Measurements from ENCODE around the gene PCBP2. TPM values are rescaled to one million over a fixed set of nuclear protein-coding genes. Genes with fewer than 3 reads are reported as not detected.

PCBP2 gene
- total RNA-seq, 2 donors from 2014 or later = 1,155 to 1,265 TPM

DNA sequence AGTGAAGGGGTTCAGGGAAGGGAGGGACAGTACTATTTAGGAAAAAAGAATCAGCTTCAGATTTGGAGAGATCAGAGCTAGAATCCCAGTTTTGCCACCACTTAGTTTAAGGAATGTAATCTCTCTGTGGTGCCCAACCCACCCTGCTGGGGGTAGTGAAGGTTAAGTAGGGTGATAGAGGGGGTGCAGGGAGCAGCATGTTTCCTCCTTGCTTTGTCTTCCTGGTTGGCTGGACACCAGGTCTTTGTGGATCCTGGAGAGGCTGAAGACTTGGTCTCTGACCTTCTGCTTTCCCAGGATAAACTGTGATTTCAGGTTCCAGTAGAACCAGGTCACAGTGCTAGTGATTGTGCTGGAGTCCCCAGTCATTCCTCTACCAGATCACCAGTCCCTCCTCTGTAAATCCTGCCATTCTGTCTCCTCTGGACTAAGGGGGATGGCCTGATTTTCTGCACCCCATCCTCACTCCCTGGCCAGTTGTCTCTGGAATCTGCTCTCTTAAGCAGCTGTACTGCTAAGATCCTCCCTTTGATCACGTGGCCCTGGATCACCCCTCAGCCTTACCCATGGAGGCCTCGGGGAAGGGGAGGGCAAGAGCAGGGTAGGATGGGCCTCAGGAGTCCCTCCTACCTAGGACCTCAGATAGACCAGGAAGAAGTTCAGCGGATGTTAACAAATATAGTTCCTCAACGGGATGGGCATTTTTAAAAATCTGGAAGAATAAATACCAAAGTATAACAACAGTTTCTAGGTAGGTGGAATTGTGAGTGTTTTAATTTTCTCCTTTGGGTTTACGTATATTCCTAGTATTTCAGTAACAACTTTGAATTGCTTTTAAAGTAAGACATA, 44.2 kb downstream of the PCBP2 start:
- no peak overlapping the region for H3K27ac Mint-ChIP-seq
- peaks cover 0 to 4% of the 10 kb centered on the region in 2 donors for H3K36me3 Mint-ChIP-seq (ENCODE audit: insufficient read depth in 2 of 2)
- no peaks in the 10 kb centered on the region for H3K27me3 Mint-ChIP-seq (ENCODE audit: low read depth)
- no peak overlapping the region for H3K4me3 Mint-ChIP-seq
- H3K9me3 Mint-ChIP-seq = no peaks in the 10 kb centered on the region
- no peak for ATAC-seq (replicated peaks in 1 of 2)
- DNase-seq = no peak
- peaks cover 51% of the 10 kb centered on the region for H3K4me1 Mint-ChIP-seq (ENCODE audit: low read depth)

GRCh38 chr12:53496752-53497032, 44.8 kb downstream of the PCBP2 start:
- H3K4me1 Mint-ChIP-seq (ENCODE audit: low read depth) = peaks cover 53% of the 10 kb centered on the region

GRCh38 chr12:53497461-53497860, 45.6 kb downstream of the PCBP2 start:
- Mint-ChIP-seq H3K27me3 (ENCODE audit: low read depth) (no peaks in the 10 kb centered on the region), H3K36me3 (ENCODE audit: insufficient read depth in 2 of 2) (peaks cover 0 to 4% of the 10 kb centered on the region in 2 donors), H3K4me3 (no peak overlapping the region), H3K27ac (no peak overlapping the region), H3K4me1 (ENCODE audit: low read depth) (peaks cover 54% of the 10 kb centered on the region), H3K9me3 (no peaks in the 10 kb centered on the region)
- ATAC-seq (replicated peaks in 1 of 2) = no peak
- no peak for DNase-seq

More at GRCh38 chr12:53496752-53497032, 44.8 kb downstream of the PCBP2 start:
- ATAC-seq (replicated peaks in 1 of 2) = no peak
- no peak for DNase-seq
- H3K9me3 Mint-ChIP-seq = no peaks in the 10 kb centered on the region
- peaks cover 0 to 4% of the 10 kb centered on the region in 2 donors for H3K36me3 Mint-ChIP-seq (ENCODE audit: insufficient read depth in 2 of 2)
- H3K27me3 Mint-ChIP-seq (ENCODE audit: low read depth) = no peaks in the 10 kb centered on the region
- no peak overlapping the region for H3K27ac Mint-ChIP-seq
- no peak overlapping the region for H3K4me3 Mint-ChIP-seq

GRCh38 chr12:53498235-53498630, 46.3 kb downstream of the PCBP2 start:
- DNase-seq (no peak), ATAC-seq (replicated peaks in 1 of 2) (no peak)
- H3K27me3 Mint-ChIP-seq (ENCODE audit: low read depth) = no peaks in the 10 kb centered on the region
- peak overlapping the region; percentile 97 to 99 for H3K4me3 Mint-ChIP-seq
- peaks cover 0 to 4% of the 10 kb centered on the region in 2 donors for H3K36me3 Mint-ChIP-seq (ENCODE audit: insufficient read depth in 2 of 2)
- H3K9me3 Mint-ChIP-seq = no peaks in the 10 kb centered on the region
- peak overlapping the region; percentile 69 for H3K27ac Mint-ChIP-seq
- H3K4me1 Mint-ChIP-seq (ENCODE audit: low read depth) = peaks cover 55% of the 10 kb centered on the region

- H3K27ac Mint-ChIP-seq = peak within 1 kb of the TSS; percentile 84
- DNase-seq (peak; percentile 74 to 82), ATAC-seq (replicated peaks in 1 of 2) (peak; percentile 14 to 23)
- H3K27me3 Mint-ChIP-seq (ENCODE audit: low read depth) = no peaks in the 10 kb centered on the region
- H3K36me3 Mint-ChIP-seq (ENCODE audit: insufficient read depth in 2 of 2) = peaks cover 0 to 4% of the 10 kb centered on the region in 2 donors
- H3K9me3 Mint-ChIP-seq = no peaks in the 10 kb centered on the region
- H3K4me3 Mint-ChIP-seq = peak within 1 kb of the TSS; percentile 97 to 99
- H3K4me1 Mint-ChIP-seq (ENCODE audit: low read depth) = peaks cover 46% of the 10 kb centered on the region
Measured at GRCh38 chr12:53499266-53500141, 47.6 kb downstream of the PCBP2 start, which contains the start of gene MAP3K12. TSS of gene MAP3K12 (minus strand) at chr12:53499458. CDS start at chr12:53487391, 12,067 bp downstream.

DNA sequence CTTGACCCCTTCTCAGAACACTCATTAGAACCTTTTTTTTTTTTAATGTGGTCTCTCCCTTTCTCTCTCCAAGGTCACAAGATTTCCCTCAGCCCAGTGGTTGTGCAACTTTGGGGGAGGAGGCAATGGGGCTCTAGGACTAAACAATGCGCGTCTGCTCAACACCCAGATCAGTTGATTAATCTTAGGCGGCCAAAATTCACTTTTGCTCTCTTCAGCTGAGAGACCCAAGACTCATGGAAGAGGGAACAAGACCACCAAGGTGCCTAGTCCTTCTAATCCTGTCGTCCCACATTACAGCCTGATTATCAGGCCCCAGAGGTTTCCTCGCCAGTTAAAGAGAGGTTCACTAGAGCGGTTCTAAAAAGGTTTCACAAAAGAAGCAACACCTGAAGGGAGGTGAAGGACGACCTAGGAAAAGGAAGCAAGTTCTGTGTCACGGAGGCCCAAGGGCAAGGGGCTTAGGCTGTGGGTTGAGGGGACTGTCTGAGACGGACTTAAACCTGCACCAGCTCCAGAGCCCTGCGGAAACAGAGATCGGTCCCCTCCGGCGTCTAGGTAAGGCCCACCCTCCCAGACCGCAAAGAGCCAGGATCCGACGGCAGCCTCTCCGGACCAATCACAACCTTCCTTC, 48.4 kb downstream of the PCBP2 start:
- H3K4me1 Mint-ChIP-seq (ENCODE audit: low read depth) = peaks cover 52% of the 10 kb centered on the region
- H3K36me3 Mint-ChIP-seq (ENCODE audit: insufficient read depth in 2 of 2) = peaks cover 0 to 4% of the 10 kb centered on the region in 2 donors
- peak overlapping the region; percentile 84 for H3K27ac Mint-ChIP-seq
- no peak for ATAC-seq (replicated peaks in 1 of 2)
- peak overlapping the region; percentile 97 to 99 for H3K4me3 Mint-ChIP-seq
- no peak for DNase-seq
- H3K27me3 Mint-ChIP-seq (ENCODE audit: low read depth) = no peaks in the 10 kb centered on the region
- no peaks in the 10 kb centered on the region for H3K9me3 Mint-ChIP-seq

DNA sequence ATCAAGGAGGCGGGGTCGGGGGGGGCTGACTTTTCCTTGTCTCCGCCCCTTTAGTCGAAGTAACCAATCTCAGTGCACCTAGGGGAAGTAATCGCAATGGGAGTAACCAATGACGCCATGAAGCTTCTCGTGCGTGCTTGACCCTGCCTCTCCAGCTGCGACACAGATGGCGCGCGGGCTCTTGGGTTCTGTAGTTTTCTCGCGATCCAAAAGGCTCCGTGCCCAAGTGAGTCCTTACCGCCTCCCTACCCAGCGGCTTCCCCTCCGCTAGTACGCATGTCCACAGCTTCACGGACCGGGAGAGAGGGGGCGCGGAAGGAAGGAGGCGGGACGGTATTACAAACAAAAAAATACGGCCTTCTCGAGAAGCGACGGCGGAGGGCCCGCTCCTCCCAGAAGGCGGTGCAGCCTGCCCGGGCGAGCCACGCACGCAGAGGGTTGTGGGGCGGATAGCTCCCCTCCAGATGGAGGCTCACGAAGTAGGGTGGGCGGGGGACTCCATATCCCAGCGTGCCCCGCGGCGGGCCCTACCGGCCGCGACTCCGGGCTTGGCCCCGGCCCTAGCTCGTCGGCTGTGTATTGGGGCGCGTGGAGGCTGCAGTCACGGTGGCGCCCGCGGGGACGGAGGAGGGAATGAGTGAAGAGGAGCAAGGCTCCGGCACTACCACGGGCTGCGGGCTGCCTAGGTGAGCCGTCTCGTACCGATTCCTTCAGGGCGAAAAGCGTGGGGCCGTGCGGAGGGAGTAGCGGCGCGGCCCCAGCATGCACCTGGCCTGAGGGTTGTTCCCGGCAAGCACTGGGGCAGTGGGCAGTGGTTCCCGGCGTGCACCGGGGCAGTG, 49.1 kb downstream of the PCBP2 start, which contains the start of gene TARBP2:
Gene TARBP2 (plus strand): TSS at position 508 of the 839 bp plus-strand sequence. CDS start 126 bp downstream, at position 634.
- Mint-ChIP-seq H3K9me3 (no peaks in the 10 kb centered on the region), H3K27me3 (ENCODE audit: low read depth) (no peaks in the 10 kb centered on the region), H3K4me1 (ENCODE audit: low read depth) (peaks cover 52% of the 10 kb centered on the region), H3K27ac (peak within 1 kb of the TSS; percentile 88), H3K36me3 (ENCODE audit: insufficient read depth in 2 of 2) (peaks cover 0 to 4% of the 10 kb centered on the region in 2 donors), H3K4me3 (peak within 1 kb of the TSS; percentile 97 to 99)
- ATAC-seq (replicated peaks in 1 of 2) = peak; percentile 83
- peak; percentile 95 to 98 for DNase-seq

GRCh38 chr12:53501615-53502181, 49.8 kb downstream of the PCBP2 start:
- Mint-ChIP-seq H3K4me1 (ENCODE audit: low read depth) (peaks cover 46% of the 10 kb centered on the region), H3K27me3 (ENCODE audit: low read depth) (no peaks in the 10 kb centered on the region), H3K4me3 (peak overlapping the region; percentile 97 to 99), H3K9me3 (no peaks in the 10 kb centered on the region), H3K27ac (peak overlapping the region; percentile 88), H3K36me3 (ENCODE audit: insufficient read depth in 2 of 2) (peaks cover 0 to 2% of the 10 kb centered on the region in 2 donors)
- DNase-seq = no peak
- no peak for ATAC-seq (replicated peaks in 1 of 2)

- Mint-ChIP-seq H3K4me1 (ENCODE audit: low read depth) (peaks cover 42% of the 10 kb centered on the region), H3K27ac (peak overlapping the region; percentile 47), H3K4me3 (peak overlapping the region; percentile 97 to 99), H3K27me3 (ENCODE audit: low read depth) (no peaks in the 10 kb centered on the region), H3K9me3 (no peaks in the 10 kb centered on the region), H3K36me3 (ENCODE audit: insufficient read depth in 2 of 2) (peaks cover 0 to 2% of the 10 kb centered on the region in 2 donors)
- no peak for ATAC-seq (replicated peaks in 1 of 2)
- no peak for DNase-seq
Measured at GRCh38 chr12:53502331-53502730, 50.4 kb downstream of the PCBP2 start.

- Mint-ChIP-seq H3K4me3 (peak overlapping the region; percentile 3 to 40), H3K27ac (no peak overlapping the region), H3K36me3 (ENCODE audit: insufficient read depth in 2 of 2) (peaks cover 0 to 2% of the 10 kb centered on the region in 2 donors), H3K4me1 (ENCODE audit: low read depth) (peaks cover 35% of the 10 kb centered on the region), H3K27me3 (ENCODE audit: low read depth) (no peaks in the 10 kb centered on the region), H3K9me3 (no peaks in the 10 kb centered on the region)
- ATAC-seq (replicated peaks in 1 of 2) (no peak), DNase-seq (no peak)
Measured at GRCh38 chr12:53502983-53503728, 51.3 kb downstream of the PCBP2 start.

Measured in activated T-cell treated with anti-CD3 and anti-CD28 coated beads, Interleukin-2, amount 50 U/mL, for 72 hours (primary cell).